Measurements from ENCODE around the gene EXO1.
"Not testable (repeated sequence)": the region's sequence is repeated elsewhere in the genome, so short reads cannot be mapped to it uniquely, and the experiment has no call there.

Gene EXO1

GRCh38 chr1:241847796-241848685 is at the start of gene EXO1:
Gene EXO1, plus strand, starts transcription at chr1:241848204. Its CDS starts 2,222 bp downstream, at chr1:241850426.
- peak within 1 kb of the TSS; percentile 79 to 96 for H3K4me3 ChIP-seq (replicated peaks in 1 of 2; ENCODE audit: low read depth in 2 of 2, low read length in 2 of 2)
- TF ChIP-seq CTCF (IDR thresholded peaks at IDR 0.05; ENCODE audit: low read depth, low read length), result peak; percentile 16
- peak; percentile 91 to 95 for DNase-seq (ENCODE audit: low read depth in 2 of 2)

- no peak for TF ChIP-seq CTCF (IDR thresholded peaks at IDR 0.05; ENCODE audit: low read depth, low read length)
Observed at GRCh38 chr1:241799416-241799815, 48.6 kb upstream of the EXO1 start.

GRCh38 chr1:241800640-241801039 is 47.4 kb upstream of the EXO1 start:
- DNase-seq (ENCODE audit: low read depth in 2 of 2), result no peak
- H3K4me3 ChIP-seq (replicated peaks in 1 of 2; ENCODE audit: low read depth in 2 of 2, low read length in 2 of 2), result no peak overlapping the region
- TF ChIP-seq CTCF (IDR thresholded peaks at IDR 0.05; ENCODE audit: low read depth, low read length), result no peak

More at GRCh38 chr1:241799416-241799815, 48.6 kb upstream of the EXO1 start:
- peak in 1 of 2 donors; percentile 26 for DNase-seq (ENCODE audit: low read depth in 2 of 2)
- no peak overlapping the region for H3K4me3 ChIP-seq (replicated peaks in 1 of 2; ENCODE audit: low read depth in 2 of 2, low read length in 2 of 2)

- no peak for DNase-seq (ENCODE audit: low read depth in 2 of 2)
- TF ChIP-seq CTCF (IDR thresholded peaks at IDR 0.05; ENCODE audit: low read depth, low read length), result no peak
- H3K4me3 ChIP-seq (replicated peaks in 1 of 2; ENCODE audit: low read depth in 2 of 2, low read length in 2 of 2), result no peak overlapping the region
Observed at GRCh38 chr1:241802863-241803262, 45.1 kb upstream of the EXO1 start.

GRCh38 chr1:241804706-241805105 is 43.3 kb upstream of the EXO1 start:
- not testable (repeated sequence) for DNase-seq (ENCODE audit: low read depth in 2 of 2); H3K4me3 ChIP-seq (replicated peaks in 1 of 2; ENCODE audit: low read depth in 2 of 2, low read length in 2 of 2)

GRCh38 chr1:241808265-241808664 is 39.7 kb upstream of the EXO1 start:
- DNase-seq (ENCODE audit: low read depth in 2 of 2), result peak in 1 of 2 donors; percentile 19
- no peak for TF ChIP-seq CTCF (IDR thresholded peaks at IDR 0.05; ENCODE audit: low read depth, low read length)
- no peak overlapping the region for H3K4me3 ChIP-seq (replicated peaks in 1 of 2; ENCODE audit: low read depth in 2 of 2, low read length in 2 of 2)

GRCh38 chr1:241810769-241811405 is 37.1 kb upstream of the EXO1 start:
- no peak for DNase-seq (ENCODE audit: low read depth in 2 of 2)
- H3K4me3 ChIP-seq (replicated peaks in 1 of 2; ENCODE audit: low read depth in 2 of 2, low read length in 2 of 2), result no peak overlapping the region

More at GRCh38 chr1:241810769-241811405, 37.1 kb upstream of the EXO1 start:
- no peak for TF ChIP-seq CTCF (IDR thresholded peaks at IDR 0.05; ENCODE audit: low read depth, low read length)
